Psoas muscle (tissue), 8 donors: ENCODE measurements around the gene PHACTR3. TPM values are rescaled to one million over a fixed set of nuclear protein-coding genes. Genes with fewer than 3 reads are reported as not detected.

ENCODE experiments used
- ATAC-seq, 4 donors: fragments of 200-7000 bp; cut with Tn5 transposase; one replicate each; pipeline ENCODE4 v1.9.1; 2020; ENCODE audit warnings: moderate library complexity in 3 of 4, mild to moderate bottlenecking in 2 of 4
- DNase-seq, 2 donors: peaks; one replicate each; pipeline ENCODE4 v3.0.0-alpha.2; 2020
- H3K27ac ChIP-seq: fragments of 200-600 bp; one replicate; pipeline ENCODE4 v1.8.0; 2022
- H3K27me3 ChIP-seq, 3 donors: fragments of 200-600 bp in 1 of 3; one replicate each; pipeline versions ENCODE4 v1.6.1 to v1.8.0; 2013 to 2022; ENCODE audit warnings: low read length in 2 of 3, mild to moderate bottlenecking in 2 of 3, moderate library complexity in 1 of 3; ENCODE audit not compliant: insufficient read depth in 3 of 3
- H3K36me3 ChIP-seq, 2 donors: fragments of 200-600 bp in 1 of 2; one replicate each; pipeline versions ENCODE4 v1.6.1 to v1.8.0; 2013 to 2022; ENCODE audit warnings: low read depth in 1 of 2, mild to moderate bottlenecking in 1 of 2, moderate library complexity in 1 of 2; ENCODE audit not compliant: insufficient read depth in 1 of 2
- H3K4me1 ChIP-seq: fragments of 200-600 bp; one replicate; pipeline ENCODE4 v1.8.0; 2022
- H3K4me3 ChIP-seq: fragments of 200-600 bp; one replicate; pipeline ENCODE4 v1.8.0; 2022; ENCODE audit warnings: mild to moderate bottlenecking
- H3K9me3 ChIP-seq: fragments of 200-600 bp; one replicate; pipeline ENCODE4 v1.8.0; 2022
- CTCF ChIP-seq: fragments of 200-600 bp; IDR thresholded peaks from one replicate; pipeline ENCODE4 v1.8.0; 2022; ENCODE audit warnings: antibody characterized with exemption
- WGBS, 3 donors: extraction: QIAGEN DNeasy Blood & Tissue Kit; methylation state at CpG; one replicate each; pipeline versions ENCODE4 v1.1.6 to v1.1.7; 2013; 5-methylcytosine and 5-hydroxymethylcytosine counted together
- intact Hi-C, 2 donors: fragments of 100-400 bp; cut with DNase I; formaldehyde crosslinking; loops; one replicate each; pipeline versions ENCODE4 v1.11.0 to v1.14.2; 2022
- polyA plus RNA-seq, 3 donors: library from polyadenylated mRNA; stranded (reverse); fragments of 200-250 nt; gene quantifications; one replicate each; pipeline ENCODE4 v1.2.3, GENCODE V29; 2013
- total RNA-seq, 4 donors: library from RNA; stranded (reverse); fragmentation: NEBNext Ultra II Directional in 2 of 4; extraction: Animal tissue kit (Norgen Biotek cat#: 25700) in 2 of 4; gene quantifications; one replicate each; pipeline versions ENCODE4 v1.2.1 to v1.2.4, GENCODE V29; 2021 to 2023
- donor health status: healthy with polysubstance abuse.
- donor health status: DM: no; HTN: no; CAD: no; lungs with moderate emphysema.
- donor health status: Bipolar disorder and iron deficiency.
- donor health status: healthy.
- donor health status: DM: yes; HTN: yes; CAD: no.
- donor health status: DM: no; HTN: no; CAD: no.
- donor health status: DM: no; HTN: no; CAD: no.
- donor health status: DM: yes; HTN: yes; CAD: no.

The PHACTR3 gene
- total and polyA plus RNA-seq, 7 donors, result 0.10 to 0.46 (median 0.15) TPM; not detected in 3

GRCh38 chr20:59560588-59561227 is 43.6 kb upstream of the PHACTR3 start:
- no peak overlapping the region for H3K4me3 ChIP-seq
- H3K4me1 ChIP-seq, result no peaks in the 10 kb centered on the region
- 36 to 43% (median 39%) methylated on average over 7 of the region's 7 CpGs for WGBS, 3 donors
- no peak for DNase-seq
- no peak for ATAC-seq
- peaks cover 0 to 9% (median 0%) of the 10 kb centered on the region in 3 donors for H3K27me3 ChIP-seq
- no peaks in the 10 kb centered on the region for H3K9me3 ChIP-seq
- peak; percentile 25 for TF ChIP-seq CTCF
- no peak overlapping the region for H3K27ac ChIP-seq
- no peaks in the 10 kb centered on the region for H3K36me3 ChIP-seq
- intact Hi-C loops, result no loop called here

GRCh38 chr20:59561228-59561605 is 43.1 kb upstream of the PHACTR3 start:
- 59 to 72% (median 69%) methylated on average over 4 of the region's 4 CpGs for WGBS, 3 donors
- Histone ChIP-seq H3K9me3 (no peaks in the 10 kb centered on the region), H3K4me1 (no peaks in the 10 kb centered on the region), H3K36me3 (no peaks in the 10 kb centered on the region), H3K27me3 (peaks cover 0 to 9% (median 0%) of the 10 kb centered on the region in 3 donors), H3K4me3 (no peak overlapping the region), H3K27ac (no peak overlapping the region)
- DNase-seq (no peak), ATAC-seq (no peak)
- intact Hi-C loops, result no loop called here
- TF ChIP-seq CTCF, result no peak

- intact Hi-C loops, result no loop called here
- TF ChIP-seq CTCF, result no peak
- Histone ChIP-seq H3K4me3 (no peak overlapping the region), H3K27me3 (peaks cover 0 to 9% (median 0%) of the 10 kb centered on the region in 3 donors), H3K27ac (no peak overlapping the region), H3K4me1 (no peaks in the 10 kb centered on the region), H3K9me3 (no peaks in the 10 kb centered on the region), H3K36me3 (no peaks in the 10 kb centered on the region)
- WGBS, 3 donors, result 73 to 87% (median 81%) methylated on average over 5 of the region's 5 CpGs
- DNase-seq (no peak), ATAC-seq (no peak)
Measured at GRCh38 chr20:59561614-59562277, 42.6 kb upstream of the PHACTR3 start.

- no peaks in the 10 kb centered on the region for H3K36me3 ChIP-seq
- no peak overlapping the region for H3K4me3 ChIP-seq
- no peak for TF ChIP-seq CTCF
- no peak for DNase-seq
- intact Hi-C loops, result no loop called here
- no peak overlapping the region for H3K27ac ChIP-seq
- peaks cover 0 to 16% (median 1%) of the 10 kb centered on the region in 3 donors for H3K27me3 ChIP-seq
- H3K4me1 ChIP-seq, result no peaks in the 10 kb centered on the region
- no peak for ATAC-seq
- WGBS, 3 donors, result 75 to 84% (median 80%) methylated on average over 12 of the region's 12 CpGs
- H3K9me3 ChIP-seq, result no peaks in the 10 kb centered on the region
Measured at GRCh38 chr20:59564171-59564570, 40.2 kb upstream of the PHACTR3 start.
